ENCODE measurements around the gene CNTD1.

The CNTD1 gene

GRCh38 chr17:42832213-42832933 is 33.7 kb downstream of the CNTD1 start:
- Histone ChIP-seq H3K36me3 (ENCODE audit: insufficient read depth, low read length) (peaks cover 26% of the 10 kb centered on the region), H3K27ac (peak overlapping the region; percentile 89), H3K9me3 (ENCODE audit: low read depth, low read length) (no peaks in the 10 kb centered on the region), H3K9ac (ENCODE audit: insufficient read length) (peak overlapping the region; percentile 97), H3K4me3 (peak overlapping the region; percentile 90)
- no peak for DNase-seq (ENCODE audit: low read depth, low spot score)
- TF ChIP-seq POLR2AphosphoS5 (IDR thresholded peaks at IDR 0.05; ENCODE audit: borderline replicate concordance, low read depth, low read length) (no peak), FOXP2 (optimal IDR thresholded peaks at IDR 0.05; ENCODE audit: control extremely low read depth, extremely low read length, insufficient read depth) (no peak)

GRCh38 chr17:42832934-42833766 is 34.5 kb downstream of the CNTD1 start, which contains the start of gene PSME3:
PSME3 (plus strand) TSS chr17:42833397; CDS start chr17:42833632, 235 bp downstream.
- TF ChIP-seq EZH2 (IDR thresholded peaks at IDR 0.05) (no peak), FOXP2 (optimal IDR thresholded peaks at IDR 0.05; ENCODE audit: control extremely low read depth, extremely low read length, insufficient read depth) (no peak), POLR2AphosphoS5 (IDR thresholded peaks at IDR 0.05; ENCODE audit: borderline replicate concordance, low read depth, low read length) (peak; percentile 97)
- Histone ChIP-seq H3K9me3 (ENCODE audit: low read depth, low read length) (no peaks in the 10 kb centered on the region), H3K27ac (peak within 1 kb of the TSS; percentile 89), H3K36me3 (ENCODE audit: insufficient read depth, low read length) (peaks cover 34% of the 10 kb centered on the region), H3K9ac (ENCODE audit: insufficient read length) (peak within 1 kb of the TSS; percentile 97), H3K4me3 (peak within 1 kb of the TSS; percentile 90)
- peak; percentile 47 for DNase-seq (ENCODE audit: low read depth, low spot score)

GRCh38 chr17:42833767-42834422 is 35.2 kb downstream of the CNTD1 start:
- Histone ChIP-seq H3K9me3 (ENCODE audit: low read depth, low read length) (no peaks in the 10 kb centered on the region), H3K9ac (ENCODE audit: insufficient read length) (peak overlapping the region; percentile 97), H3K4me3 (peak overlapping the region; percentile 90), H3K36me3 (ENCODE audit: insufficient read depth, low read length) (peaks cover 41% of the 10 kb centered on the region), H3K27ac (peak overlapping the region; percentile 89; the same call in 1 of the 2 replicates)
- DNase-seq (ENCODE audit: low read depth, low spot score), result no peak
- TF ChIP-seq POLR2AphosphoS5 (IDR thresholded peaks at IDR 0.05; ENCODE audit: borderline replicate concordance, low read depth, low read length) (no peak), EZH2 (IDR thresholded peaks at IDR 0.05) (no peak)

- no peak overlapping the region for H3K4me3 ChIP-seq
- no peak for DNase-seq (ENCODE audit: low read depth, low spot score)
- no peak for TF ChIP-seq EZH2 (IDR thresholded peaks at IDR 0.05)
- no peak for TF ChIP-seq FOXP2 (optimal IDR thresholded peaks at IDR 0.05; ENCODE audit: control extremely low read depth, extremely low read length, insufficient read depth)
- no peak for TF ChIP-seq POLR2AphosphoS5 (IDR thresholded peaks at IDR 0.05; ENCODE audit: borderline replicate concordance, low read depth, low read length)
- H3K27ac ChIP-seq, result no peak overlapping the region
- no peaks in the 10 kb centered on the region for H3K9me3 ChIP-seq (ENCODE audit: low read depth, low read length)
- peaks cover 54% of the 10 kb centered on the region for H3K36me3 ChIP-seq (ENCODE audit: insufficient read depth, low read length)
- no peak overlapping the region for H3K9ac ChIP-seq (ENCODE audit: insufficient read length)
These were observed 37.1 kb downstream of the CNTD1 start for GRCh38 chr17:42835732-42836131.

- Histone ChIP-seq H3K27ac (no peak overlapping the region), H3K4me3 (no peak overlapping the region), H3K9me3 (ENCODE audit: low read depth, low read length) (no peaks in the 10 kb centered on the region), H3K36me3 (ENCODE audit: insufficient read depth, low read length) (peaks cover 72% of the 10 kb centered on the region), H3K9ac (ENCODE audit: insufficient read length) (no peak overlapping the region)
- DNase-seq (ENCODE audit: low read depth, low spot score), result no peak
- TF ChIP-seq FOXP2 (optimal IDR thresholded peaks at IDR 0.05; ENCODE audit: control extremely low read depth, extremely low read length, insufficient read depth), result no peak
- TF ChIP-seq POLR2AphosphoS5 (IDR thresholded peaks at IDR 0.05; ENCODE audit: borderline replicate concordance, low read depth, low read length), result no peak
- no peak for TF ChIP-seq EZH2 (IDR thresholded peaks at IDR 0.05)
These were observed 43.5 kb downstream of the CNTD1 start for GRCh38 chr17:42841975-42842685.

- Histone ChIP-seq H3K9ac (ENCODE audit: insufficient read length) (no peak overlapping the region), H3K36me3 (ENCODE audit: insufficient read depth, low read length) (peaks cover 59% of the 10 kb centered on the region), H3K9me3 (ENCODE audit: low read depth, low read length) (no peaks in the 10 kb centered on the region), H3K4me3 (no peak overlapping the region), H3K27ac (no peak overlapping the region)
- peak; percentile 20 for DNase-seq (ENCODE audit: low read depth, low spot score)
- TF ChIP-seq POLR2AphosphoS5 (IDR thresholded peaks at IDR 0.05; ENCODE audit: borderline replicate concordance, low read depth, low read length), result no peak
- TF ChIP-seq EZH2 (IDR thresholded peaks at IDR 0.05), result no peak
- no peak for TF ChIP-seq FOXP2 (optimal IDR thresholded peaks at IDR 0.05; ENCODE audit: control extremely low read depth, extremely low read length, insufficient read depth)
These were observed 44.8 kb downstream of the CNTD1 start for GRCh38 chr17:42843358-42843934.

GRCh38 chr17:42844271-42844670 is 45.6 kb downstream of the CNTD1 start, which contains the start of gene AOC2:
AOC2 (plus strand) TSS chr17:42844580; CDS start chr17:42844627, 47 bp downstream.
- Histone ChIP-seq H3K4me3 (no peak within 1 kb of the TSS), H3K36me3 (ENCODE audit: insufficient read depth, low read length) (peaks cover 51% of the 10 kb centered on the region), H3K27ac (no peak within 1 kb of the TSS), H3K9ac (ENCODE audit: insufficient read length) (no peak within 1 kb of the TSS), H3K9me3 (ENCODE audit: low read depth, low read length) (no peaks in the 10 kb centered on the region)
- no peak for DNase-seq (ENCODE audit: low read depth, low spot score)
- TF ChIP-seq POLR2AphosphoS5 (IDR thresholded peaks at IDR 0.05; ENCODE audit: borderline replicate concordance, low read depth, low read length), result no peak
- no peak for TF ChIP-seq EZH2 (IDR thresholded peaks at IDR 0.05)
- no peak for TF ChIP-seq FOXP2 (optimal IDR thresholded peaks at IDR 0.05; ENCODE audit: control extremely low read depth, extremely low read length, insufficient read depth)
